DND-41 (cell line): ENCODE data around the gene EBNA1BP2.

Source experiments
- ATAC-seq: fragments of 200-7000 bp; cut with Tn5 transposase; 3 replicates; pipeline ENCODE4 v1.9.1; 2021; ENCODE audit warnings: low read depth; ENCODE audit not compliant: insufficient read depth
- DNase-seq: peaks from one replicate; pipeline ENCODE4 v3.0.0-alpha.2; 2020
- H2AFZ ChIP-seq: 2 replicates; pipeline ENCODE4 v1.6.0; 2012; ENCODE audit warnings: low read depth, low read length
- H3K27ac ChIP-seq: 2 replicates; pipeline ENCODE4 v1.5.1; 2012; ENCODE audit warnings: low read length, inconsistent platforms
- H3K27me3 ChIP-seq: fragments of 200-600 bp; sonication (generic); 2 replicates; pipeline ENCODE4 v1.6.0; 2012; ENCODE audit warnings: low read length, mild to moderate bottlenecking, inconsistent platforms; ENCODE audit not compliant: insufficient read depth, poor library complexity
- H3K36me3 ChIP-seq: 2 replicates; pipeline ENCODE4 v1.5.1; 2012; ENCODE audit warnings: low read length, inconsistent platforms; ENCODE audit not compliant: insufficient read depth
- H3K4me1 ChIP-seq: 2 replicates; pipeline ENCODE4 v1.5.1; 2012; ENCODE audit warnings: mild to moderate bottlenecking, low read length; ENCODE audit not compliant: insufficient read depth
- H3K4me2 ChIP-seq: 2 replicates; pipeline ENCODE4 v1.6.0; 2012; ENCODE audit warnings: mild to moderate bottlenecking, moderate library complexity, low read length, inconsistent platforms; ENCODE audit not compliant: insufficient read depth
- H3K4me3 ChIP-seq, 2 experiments: fragments of 200-600 bp in 1 of 2; shearing (Covaris generic) in 1 of 2; 2 replicates each; pipeline ENCODE4 v1.5.1; 2012 to 2016; ENCODE audit warnings: inconsistent platforms in 2 of 2, low read length in 2 of 2, mild to moderate bottlenecking in 2 of 2, low read depth in 1 of 2, moderate library complexity in 1 of 2
- H3K79me2 ChIP-seq: 2 replicates; pipeline ENCODE4 v1.6.0; 2012; ENCODE audit warnings: low read length, inconsistent platforms; ENCODE audit not compliant: insufficient read depth
- H3K9ac ChIP-seq: 2 replicates; pipeline ENCODE4 v1.6.0; 2012; ENCODE audit warnings: low read depth, mild to moderate bottlenecking, inconsistent platforms, low read length, moderate library complexity
- H3K9me3 ChIP-seq: 2 replicates; pipeline ENCODE4 v1.5.1; 2012; ENCODE audit warnings: low read length, moderate library complexity, mild to moderate bottlenecking, inconsistent platforms; ENCODE audit not compliant: insufficient read depth, severe bottlenecking
- H4K20me1 ChIP-seq: 2 replicates; pipeline ENCODE4 v1.6.0; 2012; ENCODE audit warnings: low read length; ENCODE audit not compliant: insufficient read depth
- EZH2 ChIP-seq: IDR thresholded peaks from 3 replicates; pipeline ENCODE4 v1.6.1; 2012; ENCODE audit warnings: borderline replicate concordance, low read depth, mild to moderate bottlenecking, moderate library complexity, low read length, inconsistent platforms; ENCODE audit not compliant: severe bottlenecking
- TF ChIP-seq, protein P1 (sequence below): IDR thresholded peaks from 2 replicates; pipeline ENCODE4 v1.5.1; 2012; ENCODE audit warnings: borderline replicate concordance, low read length, moderate library complexity, mild to moderate bottlenecking; ENCODE audit not compliant: poor library complexity, severe bottlenecking; ENCODE audit errors: extremely low read depth

The EBNA1BP2 gene

DNA sequence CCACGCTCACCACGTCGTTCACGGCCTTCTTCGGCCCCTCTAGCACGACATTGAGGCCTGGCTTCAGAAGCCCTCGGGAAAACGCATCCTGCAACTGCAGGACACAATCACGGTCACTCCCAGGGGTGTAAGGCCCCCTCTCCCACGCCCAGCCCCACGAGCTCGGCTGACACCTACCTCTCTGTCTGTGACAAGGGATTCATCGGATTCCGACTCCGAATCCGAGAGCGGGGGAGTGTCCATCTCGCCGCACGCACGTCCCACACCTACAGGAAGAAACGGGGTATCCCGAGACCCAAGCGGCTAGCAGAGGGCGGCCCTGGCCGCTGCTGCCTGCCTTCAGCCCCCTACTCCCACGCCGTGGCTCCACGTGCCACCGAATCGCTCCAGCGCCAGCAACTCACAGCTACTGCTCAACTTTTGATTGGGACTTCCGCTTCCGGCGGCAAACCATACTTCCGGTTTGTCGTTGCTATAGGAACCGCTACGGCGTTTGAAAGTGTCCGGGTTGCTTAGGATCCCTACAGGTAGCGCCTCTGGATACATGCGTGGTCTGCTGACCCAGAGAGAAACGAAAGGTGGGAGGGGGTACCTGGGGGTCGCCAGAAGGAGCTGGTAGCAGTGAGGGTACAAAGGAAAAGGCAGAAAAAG is at the start of gene EBNA1BP2, which contains the start of gene CFAP57:
EBNA1BP2 (minus strand) TSS at position 415 of the 651 bp plus-strand sequence; CDS start at position 243, 172 bp downstream.
CFAP57 (plus strand) TSS at position 455 of the 651 bp plus-strand sequence. CDS start 424 bp downstream, outside the sequence.
- Histone ChIP-seq H3K4me3 (peak within 1 kb of the TSS; percentile 72 to 90), H3K4me2 (peak within 1 kb of the TSS; percentile 93), H3K27ac (peak within 1 kb of the TSS; percentile 72), H3K9me3 (no peaks in the 10 kb centered on the region), H3K4me1 (peaks cover 26% of the 10 kb centered on the region), H3K9ac (peak within 1 kb of the TSS; percentile 71), H3K79me2 (peaks cover 23% of the 10 kb centered on the region), H3K27me3 (peaks cover 9% of the 10 kb centered on the region), H3K36me3 (peaks cover 41% of the 10 kb centered on the region), H2AFZ (peak within 1 kb of the TSS; percentile 95), H4K20me1 (peaks cover 3% of the 10 kb centered on the region; the same call in 1 of the 2 replicates)
- peak; percentile 89 for ATAC-seq
- no peak for TF ChIP-seq EZH2
- TF ChIP-seq, protein P1, sequence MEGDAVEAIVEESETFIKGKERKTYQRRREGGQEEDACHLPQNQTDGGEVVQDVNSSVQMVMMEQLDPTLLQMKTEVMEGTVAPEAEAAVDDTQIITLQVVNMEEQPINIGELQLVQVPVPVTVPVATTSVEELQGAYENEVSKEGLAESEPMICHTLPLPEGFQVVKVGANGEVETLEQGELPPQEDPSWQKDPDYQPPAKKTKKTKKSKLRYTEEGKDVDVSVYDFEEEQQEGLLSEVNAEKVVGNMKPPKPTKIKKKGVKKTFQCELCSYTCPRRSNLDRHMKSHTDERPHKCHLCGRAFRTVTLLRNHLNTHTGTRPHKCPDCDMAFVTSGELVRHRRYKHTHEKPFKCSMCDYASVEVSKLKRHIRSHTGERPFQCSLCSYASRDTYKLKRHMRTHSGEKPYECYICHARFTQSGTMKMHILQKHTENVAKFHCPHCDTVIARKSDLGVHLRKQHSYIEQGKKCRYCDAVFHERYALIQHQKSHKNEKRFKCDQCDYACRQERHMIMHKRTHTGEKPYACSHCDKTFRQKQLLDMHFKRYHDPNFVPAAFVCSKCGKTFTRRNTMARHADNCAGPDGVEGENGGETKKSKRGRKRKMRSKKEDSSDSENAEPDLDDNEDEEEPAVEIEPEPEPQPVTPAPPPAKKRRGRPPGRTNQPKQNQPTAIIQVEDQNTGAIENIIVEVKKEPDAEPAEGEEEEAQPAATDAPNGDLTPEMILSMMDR: no peak
- peak; percentile 92 for DNase-seq

DNA sequence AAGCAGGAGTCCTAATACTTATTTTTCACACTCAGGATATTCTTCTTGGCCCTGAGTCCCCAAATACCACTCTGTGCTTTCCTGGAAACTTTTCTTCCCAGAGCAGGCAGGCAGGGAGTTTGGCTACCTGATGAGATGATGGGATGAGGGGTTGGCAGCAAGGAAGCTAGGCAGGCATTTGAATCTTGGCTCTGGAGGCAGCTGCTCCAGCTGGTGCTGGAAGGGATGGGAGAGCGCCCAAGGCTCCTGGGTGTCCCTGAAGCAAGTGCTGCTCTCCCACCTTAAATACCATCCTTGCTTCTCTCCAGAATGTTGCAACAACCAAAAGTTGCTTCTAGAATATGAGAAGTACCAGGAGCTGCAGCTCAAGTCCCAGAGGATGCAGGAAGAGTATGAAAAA is 49.7 kb upstream of the EBNA1BP2 start:
- Histone ChIP-seq H2AFZ (no peak overlapping the region), H3K9ac (no peak overlapping the region), H3K27me3 (peaks cover 14% of the 10 kb centered on the region), H3K4me3 (no peak overlapping the region), H3K4me2 (no peak overlapping the region), H3K27ac (no peak overlapping the region), H3K9me3 (no peaks in the 10 kb centered on the region), H4K20me1 (no peaks in the 10 kb centered on the region), H3K36me3 (no peaks in the 10 kb centered on the region), H3K79me2 (no peaks in the 10 kb centered on the region), H3K4me1 (no peaks in the 10 kb centered on the region)
- DNase-seq (no peak), ATAC-seq (no peak)
- TF ChIP-seq, protein P1: no peak
- TF ChIP-seq EZH2: no peak

GRCh38 chr1:43220905-43221778 is 49.1 kb upstream of the EBNA1BP2 start:
- H3K27me3 ChIP-seq: peaks cover 14% of the 10 kb centered on the region
- ATAC-seq: no peak

More at GRCh38 chr1:43220905-43221778, 49.1 kb upstream of the EBNA1BP2 start:
- H3K9ac ChIP-seq: no peak overlapping the region
- H3K4me3 ChIP-seq: no peak overlapping the region
- H3K36me3 ChIP-seq: no peaks in the 10 kb centered on the region
- H2AFZ ChIP-seq: no peak overlapping the region
- no peak for DNase-seq
- no peaks in the 10 kb centered on the region for H3K9me3 ChIP-seq
- TF ChIP-seq EZH2: no peak
- TF ChIP-seq, protein P1: no peak
- H3K4me2 ChIP-seq: no peak overlapping the region
- no peaks in the 10 kb centered on the region for H3K79me2 ChIP-seq
- no peaks in the 10 kb centered on the region for H3K4me1 ChIP-seq
- no peaks in the 10 kb centered on the region for H4K20me1 ChIP-seq
- H3K27ac ChIP-seq: no peak overlapping the region
